Fibroblast of skin of right biceps (primary cell): ENCODE results near the gene ACTR3C.
"Not testable (repeated sequence)": the region's sequence is repeated elsewhere in the genome, so short reads cannot be mapped to it uniquely, and the experiment has no call there.

Source experiments
- DNase-seq: peaks from one replicate; pipeline ENCODE4 v3.0.0-alpha.2; 2013

Gene ACTR3C

GRCh38 chr7:150278383-150278782, 45.0 kb downstream of the ACTR3C start:
- not testable (repeated sequence) for DNase-seq

DNA sequence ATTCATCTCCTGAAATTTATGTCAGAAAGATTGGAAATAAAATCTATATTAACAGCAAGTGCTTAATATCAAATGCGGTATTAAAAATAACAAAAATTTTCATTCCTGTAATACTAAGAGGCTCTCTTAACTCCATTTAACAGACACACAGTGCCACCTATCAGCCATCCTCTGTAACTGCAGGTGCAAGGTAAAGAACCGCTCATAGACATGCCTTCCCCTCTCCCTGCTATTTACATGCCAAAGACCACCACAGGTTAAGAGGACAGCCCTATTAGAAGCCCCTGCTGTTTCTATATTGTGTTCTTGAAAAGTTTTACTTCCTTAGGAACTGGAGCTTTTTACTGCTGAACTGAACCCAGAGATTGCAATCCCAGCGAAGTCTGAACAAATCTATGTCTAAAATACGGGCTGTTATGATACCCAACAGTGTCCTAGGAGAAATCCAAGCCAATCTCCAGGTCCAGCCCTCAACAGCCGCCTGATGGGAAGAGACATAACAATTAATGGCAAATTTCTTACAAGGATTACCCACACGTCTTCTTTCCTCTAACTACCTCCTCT, 47.1 kb downstream of the ACTR3C start:
- DNase-seq: peak; percentile 17

- DNase-seq: not testable (repeated sequence)
These were observed 51.4 kb downstream of the ACTR3C start for GRCh38 chr7:150271898-150272297.

DNA sequence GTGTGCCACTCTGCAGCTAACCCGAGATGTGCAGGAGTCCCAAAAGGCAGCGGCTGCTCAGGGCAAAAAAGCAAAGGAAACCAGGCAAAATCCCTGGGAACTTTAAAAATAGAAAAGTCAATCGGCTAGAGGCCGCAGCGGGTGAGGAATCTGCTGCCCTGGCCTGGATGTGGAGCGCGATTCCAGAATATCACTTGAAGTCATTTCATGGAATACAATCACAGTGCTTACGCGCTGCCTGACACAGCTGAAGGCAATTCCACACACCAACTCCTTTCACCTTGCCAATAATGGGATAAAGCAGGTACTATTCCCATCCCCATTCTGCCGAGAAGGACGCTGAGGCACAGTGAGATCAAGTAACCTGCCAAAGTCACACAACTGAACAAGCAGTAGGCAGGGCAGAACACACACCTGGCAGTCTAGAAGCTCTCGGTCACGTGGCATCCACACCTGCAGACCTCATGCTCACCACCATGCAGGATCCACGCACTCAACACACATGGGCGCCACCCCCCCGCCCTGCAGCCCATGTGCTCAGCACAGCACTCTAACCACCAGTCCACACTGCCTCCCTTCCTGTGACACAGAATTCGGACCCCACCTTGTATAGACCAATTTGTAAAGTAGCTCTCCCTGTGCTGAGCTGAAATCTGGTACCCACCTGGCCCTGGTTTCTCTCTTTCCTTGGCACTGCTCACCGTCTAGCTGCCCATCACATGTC, 53.1 kb downstream of the ACTR3C start:
- DNase-seq: not testable (repeated sequence)

DNA sequence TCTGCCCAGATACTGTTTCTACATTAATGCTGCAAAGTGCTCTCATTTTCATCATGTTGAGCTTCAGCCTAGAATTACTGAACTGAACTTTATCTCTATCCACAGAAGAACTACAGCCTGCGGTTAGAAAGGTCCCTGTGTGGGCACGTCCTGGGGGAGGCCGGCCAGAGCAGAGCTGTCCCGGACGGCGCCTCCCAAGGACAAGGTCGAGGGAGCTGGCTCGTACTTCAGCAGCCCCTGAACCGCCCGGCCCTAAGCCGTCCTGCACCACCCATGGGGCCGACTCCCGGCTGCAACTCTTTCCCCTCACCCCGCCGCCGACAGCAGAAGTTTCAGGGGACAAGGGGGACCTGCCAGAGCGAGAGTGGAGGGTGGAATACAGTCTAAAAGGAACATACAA, 54.5 kb downstream of the ACTR3C start:
- not testable (repeated sequence) for DNase-seq

GRCh38 chr7:150268287-150268686, 55.1 kb downstream of the ACTR3C start:
- DNase-seq: not testable (repeated sequence)

DNA sequence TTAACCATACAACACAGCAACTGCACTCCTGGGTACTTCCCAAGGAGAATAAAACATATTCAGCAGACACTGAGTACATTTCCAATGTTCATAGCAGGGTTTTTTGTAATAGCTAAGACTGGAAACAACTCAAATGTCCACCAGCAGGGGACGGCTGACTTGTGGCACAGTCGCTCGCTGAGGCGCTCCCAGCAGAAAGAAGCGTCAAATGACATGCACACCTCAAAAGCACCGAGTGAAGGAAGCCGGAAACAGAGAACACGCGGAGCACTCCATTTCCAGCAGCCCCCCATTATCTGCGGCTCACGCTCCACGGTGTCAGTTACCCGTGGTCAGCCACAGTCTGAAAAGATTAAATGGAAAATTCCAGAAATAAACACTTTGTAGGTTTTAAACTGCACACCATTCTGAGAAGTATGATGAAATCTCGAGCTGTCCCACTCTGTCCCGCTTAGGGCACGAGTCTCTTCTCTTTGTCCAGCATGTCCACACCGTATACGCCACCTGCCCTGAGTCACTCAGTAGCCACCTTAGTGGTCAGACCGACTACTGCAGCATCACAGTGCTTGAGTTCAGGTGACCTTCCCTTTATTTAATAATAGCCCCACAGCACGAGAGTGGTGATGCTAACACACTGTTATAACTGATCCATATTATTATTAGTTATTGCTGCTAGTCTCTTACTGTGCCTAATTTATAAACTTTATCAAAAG, 56.2 kb downstream of the ACTR3C start:
- DNase-seq: not testable (repeated sequence)

- not testable (repeated sequence) for DNase-seq
These were observed 60.7 kb downstream of the ACTR3C start for GRCh38 chr7:150262656-150263055.

GRCh38 chr7:150247745-150248144, 75.6 kb downstream of the ACTR3C start:
- not testable (repeated sequence) for DNase-seq

GRCh38 chr7:150245208-150245607, 78.1 kb downstream of the ACTR3C start:
- not testable (repeated sequence) for DNase-seq

- not testable (repeated sequence) for DNase-seq
These were observed 80.4 kb downstream of the ACTR3C start for GRCh38 chr7:150242935-150243334.

GRCh38 chr7:150225444-150225843, 97.9 kb downstream of the ACTR3C start:
- DNase-seq: not testable (repeated sequence)

DNA sequence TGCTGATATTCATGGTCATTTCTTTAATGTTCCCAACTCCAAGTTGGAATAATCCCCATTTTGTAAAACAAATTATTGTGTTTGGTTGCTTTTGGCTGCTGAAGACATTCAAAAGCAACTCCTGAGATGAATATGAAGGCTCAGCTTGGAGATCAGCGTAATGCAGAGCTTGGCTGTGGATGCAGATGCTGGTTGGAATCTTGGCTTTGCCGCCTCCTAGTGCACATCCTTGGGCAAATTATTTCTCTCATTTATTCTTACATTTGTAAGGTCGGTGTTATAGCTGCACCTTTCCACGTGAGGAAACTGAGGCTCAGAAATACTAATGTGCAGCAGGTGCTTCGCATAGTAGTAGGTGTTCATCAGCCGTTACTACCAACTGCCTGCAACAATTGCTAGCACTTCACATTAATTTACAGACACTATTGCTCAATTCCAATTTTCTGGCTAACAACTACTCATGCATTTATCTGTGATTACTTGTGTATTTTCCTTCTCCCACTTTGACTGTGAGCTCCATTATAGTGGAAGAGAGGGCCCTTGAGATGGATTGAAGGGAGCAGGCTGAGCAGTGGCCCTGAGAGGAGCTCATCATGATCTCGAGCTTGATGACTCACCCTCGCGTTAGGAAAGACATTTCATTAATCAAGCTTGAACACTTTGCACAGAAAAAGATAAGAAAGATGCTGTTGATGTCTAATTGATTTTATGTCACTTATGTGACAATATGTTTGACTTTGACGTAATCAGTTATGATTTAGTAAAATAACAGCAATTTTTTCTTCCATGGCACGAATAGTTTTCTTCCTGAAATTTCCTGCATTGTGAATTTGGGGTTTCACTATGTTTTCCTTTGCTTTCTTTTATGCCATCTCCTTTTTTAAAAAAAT, 101.0 kb downstream of the ACTR3C start:
- not testable (repeated sequence) for DNase-seq

DNA sequence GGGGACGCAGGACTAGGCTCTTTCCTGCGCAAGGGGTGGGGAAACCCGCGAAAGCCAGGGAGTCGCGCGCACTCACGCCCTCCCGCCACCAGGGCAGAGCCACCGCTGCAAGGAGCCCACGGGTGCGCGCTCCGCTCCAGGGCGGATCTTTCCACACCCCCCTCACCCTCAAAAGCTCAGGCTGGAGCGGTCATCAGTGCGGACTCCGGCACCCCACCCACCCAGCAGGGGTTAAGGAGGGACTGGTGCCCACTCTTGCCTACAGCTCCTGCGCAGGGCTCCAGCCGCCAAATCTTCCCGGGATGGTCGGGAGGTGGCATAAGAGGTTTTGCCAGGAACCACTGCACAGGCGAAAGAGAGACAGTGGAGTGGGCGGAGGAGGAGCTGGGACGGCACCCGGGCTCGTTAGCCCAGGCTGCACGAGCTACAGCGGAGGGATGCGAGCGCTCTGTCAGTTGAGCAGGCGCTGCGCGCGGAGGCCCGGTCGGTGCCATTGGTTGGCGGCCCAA, 102.6 kb downstream of the ACTR3C start:
- DNase-seq: not testable (repeated sequence)

DNA sequence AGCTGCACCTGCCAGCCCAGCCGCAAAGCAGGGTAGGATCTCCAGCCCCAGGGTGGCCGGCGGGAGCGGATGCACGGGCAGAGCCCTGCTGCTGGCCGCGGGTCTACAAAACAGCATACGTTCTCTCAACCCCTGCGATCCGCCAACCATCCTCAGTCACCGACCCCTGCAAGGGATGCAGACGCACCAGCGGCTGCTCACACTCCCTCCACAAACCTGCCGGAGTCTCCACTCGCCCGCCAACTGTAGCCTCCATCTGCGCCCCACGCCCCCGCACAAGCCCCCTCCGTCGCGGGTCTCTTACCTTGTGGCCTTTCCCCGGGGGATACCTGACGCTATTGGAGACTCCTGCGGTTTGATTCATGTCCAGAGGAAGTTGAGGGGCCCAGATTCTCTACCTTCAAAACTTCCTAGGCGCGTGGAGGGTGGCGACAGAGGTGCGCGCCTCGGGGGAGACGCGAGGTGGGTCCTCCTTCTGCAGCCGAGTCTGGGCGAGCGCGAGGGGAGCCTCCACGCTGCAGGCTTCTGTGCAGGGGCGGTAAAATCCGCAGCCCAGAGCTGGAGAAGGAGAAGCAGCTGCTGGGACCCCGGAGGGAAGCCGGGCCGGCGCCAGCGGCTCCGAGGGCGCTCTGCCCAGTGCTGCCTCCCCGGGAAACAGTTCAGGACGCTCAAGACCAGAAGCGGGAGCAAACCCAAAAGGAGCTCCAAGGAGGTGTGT, 103.2 kb downstream of the ACTR3C start:
- not testable (repeated sequence) for DNase-seq

- DNase-seq: not testable (repeated sequence)
These were observed 116.5 kb downstream of the ACTR3C start for GRCh38 chr7:150206848-150207247.

GRCh38 chr7:150205866-150206265, 117.5 kb downstream of the ACTR3C start:
- not testable (repeated sequence) for DNase-seq

- not testable (repeated sequence) for DNase-seq
These were observed 118.8 kb downstream of the ACTR3C start for GRCh38 chr7:150204577-150204976.

DNA sequence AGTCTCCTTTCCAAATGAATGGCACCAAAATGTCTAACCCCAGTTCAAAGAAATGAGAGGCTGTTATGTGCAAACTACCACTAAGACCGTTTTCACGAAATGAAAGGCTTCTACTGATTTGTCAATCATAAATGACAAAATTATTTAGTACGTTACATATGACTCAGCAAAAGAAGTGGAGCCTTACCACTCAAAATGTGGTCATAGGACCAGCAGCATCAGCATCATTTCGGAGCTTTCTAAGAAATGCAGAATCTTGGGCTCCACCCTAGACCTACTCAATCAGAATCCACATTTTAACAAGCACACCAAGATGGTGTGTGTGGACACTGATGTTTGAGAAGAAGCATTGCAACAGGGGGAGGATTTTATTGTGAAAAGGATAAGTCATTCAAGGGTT, 120.5 kb downstream of the ACTR3C start:
- DNase-seq: not testable (repeated sequence)
